Measurements from ENCODE around the gene MMP26. TPM values are rescaled to one million over a fixed set of nuclear protein-coding genes. Genes with fewer than 3 reads are reported as not detected.

Gene MMP26
- total RNA-seq, 2 experiments from 2014 or later = not detected

DNA sequence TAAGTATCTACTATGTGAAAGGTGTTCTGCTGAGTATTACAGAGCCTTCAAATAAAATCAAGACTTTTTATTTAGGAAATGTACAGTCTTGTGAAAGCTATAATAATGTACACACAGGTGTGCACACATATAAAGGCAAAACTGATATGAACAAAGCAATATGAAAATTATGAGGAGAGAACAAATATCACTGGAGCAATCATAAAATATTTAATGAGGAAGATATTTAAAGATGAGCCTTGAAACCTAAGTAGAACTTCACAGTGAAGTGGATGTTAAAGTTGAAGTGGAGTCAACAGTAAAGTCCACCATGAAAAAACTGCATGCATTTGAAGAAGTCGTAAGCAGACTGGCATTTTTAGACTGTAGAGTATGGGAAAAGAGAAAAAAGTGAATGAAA is 46.6 kb downstream of the MMP26 start:
- no peaks in the 10 kb centered on the region for H3K4me1 Mint-ChIP-seq (ENCODE audit: low read depth)
- POLR2A ChIA-PET = no interaction called here
- DNase-seq = no peak

More for the DNA sequence above, 46.6 kb downstream of the MMP26 start:
- no peak overlapping the region for H3K4me3 Mint-ChIP-seq
- TF ChIP-seq, protein P1, sequence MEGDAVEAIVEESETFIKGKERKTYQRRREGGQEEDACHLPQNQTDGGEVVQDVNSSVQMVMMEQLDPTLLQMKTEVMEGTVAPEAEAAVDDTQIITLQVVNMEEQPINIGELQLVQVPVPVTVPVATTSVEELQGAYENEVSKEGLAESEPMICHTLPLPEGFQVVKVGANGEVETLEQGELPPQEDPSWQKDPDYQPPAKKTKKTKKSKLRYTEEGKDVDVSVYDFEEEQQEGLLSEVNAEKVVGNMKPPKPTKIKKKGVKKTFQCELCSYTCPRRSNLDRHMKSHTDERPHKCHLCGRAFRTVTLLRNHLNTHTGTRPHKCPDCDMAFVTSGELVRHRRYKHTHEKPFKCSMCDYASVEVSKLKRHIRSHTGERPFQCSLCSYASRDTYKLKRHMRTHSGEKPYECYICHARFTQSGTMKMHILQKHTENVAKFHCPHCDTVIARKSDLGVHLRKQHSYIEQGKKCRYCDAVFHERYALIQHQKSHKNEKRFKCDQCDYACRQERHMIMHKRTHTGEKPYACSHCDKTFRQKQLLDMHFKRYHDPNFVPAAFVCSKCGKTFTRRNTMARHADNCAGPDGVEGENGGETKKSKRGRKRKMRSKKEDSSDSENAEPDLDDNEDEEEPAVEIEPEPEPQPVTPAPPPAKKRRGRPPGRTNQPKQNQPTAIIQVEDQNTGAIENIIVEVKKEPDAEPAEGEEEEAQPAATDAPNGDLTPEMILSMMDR (IDR thresholded peaks at IDR 0.05) = no peak
- CTCF ChIA-PET = no interaction called here
- peaks cover 14% of the 10 kb centered on the region for H3K27me3 Mint-ChIP-seq
- intact Hi-C loops (cut with micrococcal nuclease) = no loop called here
- no peaks in the 10 kb centered on the region for H3K9me3 Mint-ChIP-seq
- no peak overlapping the region for H3K27ac Mint-ChIP-seq
- no peak for ATAC-seq
- H3K36me3 Mint-ChIP-seq (ENCODE audit: low read depth) = no peaks in the 10 kb centered on the region

Other genes starting within 250 kb of the MMP26 start
- not detected for gene OR52K1, start 222.1 kb upstream of the MMP26 start, total RNA-seq
- not detected for gene OR52M1, start 159.6 kb upstream of the MMP26 start, total RNA-seq
- gene OR52I2, start 123.0 kb upstream of the MMP26 start, total RNA-seq = not detected
- not detected for gene OR52I1, start 110.7 kb upstream of the MMP26 start, total RNA-seq
- 10 to 100 TPM; 10.2 to 11.4 TPM for gene TRIM68, start 96.6 kb upstream of the MMP26 start, total RNA-seq
- gene OR51D1, start 67.3 kb upstream of the MMP26 start, total RNA-seq = not detected
- not detected for gene OR51E1, start 60.8 kb upstream of the MMP26 start, total RNA-seq
- gene OR51E2, start 6.9 kb upstream of the MMP26 start, total RNA-seq = not detected
- not detected for gene OR51F1, start 65.2 kb downstream of the MMP26 start, total RNA-seq
- not detected for gene OR52R1, start 99.6 kb downstream of the MMP26 start, total RNA-seq
- not detected for gene OR51F2, start 116.5 kb downstream of the MMP26 start, total RNA-seq
- not detected for gene OR51S1, start 144.4 kb downstream of the MMP26 start, total RNA-seq
- not detected for gene OR51T1, start 177.1 kb downstream of the MMP26 start, total RNA-seq
- not detected for gene OR51A7, start 199.0 kb downstream of the MMP26 start, total RNA-seq
- gene OR51G2, start 214.6 kb downstream of the MMP26 start, total RNA-seq = not detected
- not detected for gene OR51G1, start 219.6 kb downstream of the MMP26 start, total RNA-seq
- gene OR51A4, start 242.8 kb downstream of the MMP26 start, total RNA-seq = not detected

Measured in activated CD8-positive, alpha-beta T cell treated with anti-CD3 and anti-CD28 coated beads for 36 hours (primary cell).